Astrocyte of the cerebellum (primary cell): ENCODE data around the gene CLCN7.
"Not testable (repeated sequence)": the region's sequence is repeated elsewhere in the genome, so short reads cannot be mapped to it uniquely, and the experiment has no call there.

ENCODE experiments used
- DNase-seq: peaks from one replicate; pipeline ENCODE4 v3.0.0-alpha.2; 2011; ENCODE audit warnings: low read depth
- H3K4me3 ChIP-seq: 2 replicates; pipeline ENCODE4 v1.5.1; 2011; ENCODE audit warnings: mild to moderate bottlenecking, low read depth, low read length, moderate library complexity
- in situ Hi-C: cut with HindIII; loops from 2 replicates; pipeline ENCODE4 v1.10.0; 2017; ENCODE audit warnings: low sequenced_read_pairs
- TF ChIP-seq, protein P1 (sequence below): IDR thresholded peaks from 2 replicates; pipeline ENCODE4 v1.5.1; 2012; ENCODE audit warnings: low read length, low read depth, moderate library complexity, mild to moderate bottlenecking; ENCODE audit errors: missing control alignments

CLCN7 gene

DNA sequence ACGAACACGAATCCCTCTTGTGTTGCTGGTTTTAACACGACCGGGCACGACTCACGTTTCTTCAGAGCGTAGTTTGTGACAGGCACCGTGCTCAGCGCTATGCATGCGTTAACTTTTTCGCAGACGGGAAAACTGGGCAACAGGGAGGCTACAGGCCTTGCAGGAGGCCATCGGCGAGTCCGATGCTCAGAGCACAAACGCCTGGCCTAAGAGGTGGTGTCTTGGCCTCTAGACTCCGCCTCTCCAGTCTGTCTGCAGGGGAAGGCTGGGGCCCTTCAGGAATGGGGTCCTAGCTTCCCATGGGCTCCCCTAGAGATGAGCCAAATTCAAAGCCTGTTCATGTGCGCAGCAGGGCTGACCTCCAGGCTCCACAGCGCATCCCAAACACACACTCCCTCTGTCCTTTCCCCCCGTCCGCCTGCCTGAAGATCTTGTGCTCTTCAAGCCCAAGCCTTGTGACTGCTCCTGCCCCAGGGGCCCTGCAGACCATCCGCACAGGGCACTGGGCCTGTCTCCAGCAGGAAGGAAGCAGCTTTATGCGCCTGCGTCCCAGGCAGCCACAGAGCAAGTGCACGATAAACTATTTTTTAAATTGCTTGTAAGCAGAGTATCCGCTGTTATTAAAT is 3.1 kb downstream of the CLCN7 start:
- DNase-seq: no peak
- in situ Hi-C loops: no loop called here
- TF ChIP-seq, protein P1, sequence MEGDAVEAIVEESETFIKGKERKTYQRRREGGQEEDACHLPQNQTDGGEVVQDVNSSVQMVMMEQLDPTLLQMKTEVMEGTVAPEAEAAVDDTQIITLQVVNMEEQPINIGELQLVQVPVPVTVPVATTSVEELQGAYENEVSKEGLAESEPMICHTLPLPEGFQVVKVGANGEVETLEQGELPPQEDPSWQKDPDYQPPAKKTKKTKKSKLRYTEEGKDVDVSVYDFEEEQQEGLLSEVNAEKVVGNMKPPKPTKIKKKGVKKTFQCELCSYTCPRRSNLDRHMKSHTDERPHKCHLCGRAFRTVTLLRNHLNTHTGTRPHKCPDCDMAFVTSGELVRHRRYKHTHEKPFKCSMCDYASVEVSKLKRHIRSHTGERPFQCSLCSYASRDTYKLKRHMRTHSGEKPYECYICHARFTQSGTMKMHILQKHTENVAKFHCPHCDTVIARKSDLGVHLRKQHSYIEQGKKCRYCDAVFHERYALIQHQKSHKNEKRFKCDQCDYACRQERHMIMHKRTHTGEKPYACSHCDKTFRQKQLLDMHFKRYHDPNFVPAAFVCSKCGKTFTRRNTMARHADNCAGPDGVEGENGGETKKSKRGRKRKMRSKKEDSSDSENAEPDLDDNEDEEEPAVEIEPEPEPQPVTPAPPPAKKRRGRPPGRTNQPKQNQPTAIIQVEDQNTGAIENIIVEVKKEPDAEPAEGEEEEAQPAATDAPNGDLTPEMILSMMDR: no peak
- no peak overlapping the region for H3K4me3 ChIP-seq

GRCh38 chr16:1470481-1471251 is 4.2 kb downstream of the CLCN7 start:
- no peak overlapping the region for H3K4me3 ChIP-seq
- in situ Hi-C loops: no loop called here
- no peak for DNase-seq
- TF ChIP-seq, protein P1: no peak

DNA sequence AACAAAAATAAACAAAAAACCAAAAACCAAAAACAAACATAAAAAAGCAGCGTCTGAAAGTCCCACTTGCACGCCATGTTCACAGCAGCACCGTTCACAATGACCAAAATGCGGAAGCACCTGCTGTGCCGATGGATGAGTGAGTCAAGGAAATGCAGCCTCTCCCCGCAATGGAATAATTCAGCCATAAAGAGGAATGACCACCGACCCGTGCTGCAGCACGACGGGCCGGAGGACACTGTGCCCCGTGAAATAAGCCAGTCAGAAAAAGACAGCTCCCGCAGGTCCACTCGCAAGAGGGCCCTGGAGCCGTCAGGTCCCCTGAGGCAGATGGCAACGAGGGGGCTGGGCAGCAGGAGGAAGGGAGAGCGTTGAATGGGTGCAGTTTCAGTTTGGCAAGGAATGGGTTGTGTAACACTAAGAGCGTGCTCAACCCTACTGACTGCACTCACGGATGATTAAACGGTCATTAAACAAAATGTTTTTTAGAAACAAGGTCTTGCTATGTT is 5.1 kb downstream of the CLCN7 start:
- TF ChIP-seq, protein P1: no peak
- H3K4me3 ChIP-seq: no peak overlapping the region
- no peak for DNase-seq
- in situ Hi-C loops: no loop called here

DNA sequence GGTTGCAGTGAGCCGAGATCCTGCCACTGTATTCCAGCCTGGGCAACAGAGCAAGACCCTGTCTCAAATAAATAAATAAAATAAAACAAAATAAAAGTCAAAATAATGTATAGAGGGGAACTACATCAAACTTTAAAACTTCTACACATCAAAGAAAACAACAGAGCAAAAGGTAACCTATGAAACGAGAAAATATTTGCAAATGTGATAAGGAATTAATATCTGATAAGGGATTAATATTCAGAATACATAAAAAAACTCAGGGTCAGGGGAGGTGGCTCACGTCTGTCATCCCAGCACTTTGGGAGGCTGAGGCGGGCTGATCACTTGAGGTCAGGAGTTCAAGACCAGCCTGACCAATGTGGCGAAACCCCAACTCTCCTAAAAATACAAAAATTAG is 5.7 kb downstream of the CLCN7 start:
- H3K4me3 ChIP-seq, DNase-seq, in situ Hi-C loops: not testable (repeated sequence)

DNA sequence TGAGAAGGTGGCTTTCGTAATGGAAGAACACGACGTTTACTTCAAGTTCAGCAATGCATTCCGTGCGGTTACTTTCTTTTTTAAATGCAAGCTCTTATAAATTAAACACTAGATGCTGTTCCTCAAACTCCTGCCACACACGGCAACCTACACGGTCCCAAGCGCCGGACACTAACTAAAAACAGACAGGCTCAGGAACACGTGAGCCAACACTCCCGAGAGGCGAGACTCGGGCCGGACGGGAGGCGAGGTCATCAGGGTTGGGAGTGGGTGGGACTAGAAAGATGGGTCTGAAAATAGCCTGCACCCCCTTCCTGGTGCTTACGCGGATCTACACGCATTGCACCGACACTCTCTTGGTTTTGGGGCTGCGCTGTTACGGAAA is 6.4 kb downstream of the CLCN7 start:
- H3K4me3 ChIP-seq: no peak overlapping the region
- TF ChIP-seq, protein P1: no peak
- DNase-seq: no peak
- in situ Hi-C loops: no loop called here

GRCh38 chr16:1466968-1467521 is 7.8 kb downstream of the CLCN7 start:
- in situ Hi-C loops: no loop called here

More at GRCh38 chr16:1466968-1467521, 7.8 kb downstream of the CLCN7 start:
- no peak overlapping the region for H3K4me3 ChIP-seq
- TF ChIP-seq, protein P1: no peak
- DNase-seq: no peak
